ENCODE data around the gene TRPV2.

- TF ChIP-seq CTCF (IDR thresholded peaks at IDR 0.05 in 4 of 5, conservative IDR thresholded peaks at IDR 0.05 in 1 of 5) (no peak), POLR2A (IDR thresholded peaks at IDR 0.05) (no peak)
These were observed 46.2 kb downstream of the TRPV2 start for GRCh38 chr17:16461606-16461866.
